CD4-positive, CD25-positive, alpha-beta regulatory T cell (primary cell): ENCODE measurements around the gene GEN1. TPM values are rescaled to one million over a fixed set of nuclear protein-coding genes. Genes with fewer than 3 reads are reported as not detected.

Experiments used
- ATAC-seq, 2 donors: fragments of 150-1000 bp; cut with Tn5 transposase; one replicate each; pipeline ENCODE4 v1.10.0; 2021; ENCODE audit warnings: low read depth in 2 of 2, moderate number of reproducible peaks in 2 of 2, moderate library complexity in 1 of 2
- DNase-seq, 3 donors: peaks; one replicate each; pipeline versions ENCODE4 v3.0.0 to v3.0.0-alpha.2; 2012 to 2022; ENCODE audit warnings: mixed read lengths in 1 of 3
- H3K27ac ChIP-seq: one replicate; pipeline ENCODE4 v1.7.0; 2013; ENCODE audit warnings: mild to moderate bottlenecking, low read length; ENCODE audit not compliant: insufficient read depth, poor library complexity, severe bottlenecking
- H3K27me3 ChIP-seq: one replicate; pipeline ENCODE4 v1.7.0; 2013; ENCODE audit warnings: low read length; ENCODE audit not compliant: control insufficient read depth, insufficient read depth
- H3K36me3 ChIP-seq: one replicate; pipeline ENCODE4 v1.7.0; 2013; ENCODE audit warnings: mild to moderate bottlenecking, low read length, moderate library complexity; ENCODE audit not compliant: control insufficient read depth, insufficient read depth
- H3K4me1 ChIP-seq: 2 replicates; pipeline ENCODE4 v1.7.0; 2013; ENCODE audit warnings: mild to moderate bottlenecking, low read length; ENCODE audit not compliant: insufficient read depth, control insufficient read depth, poor library complexity, severe bottlenecking
- H3K4me3 ChIP-seq: one replicate; pipeline ENCODE4 v1.7.0; 2013; ENCODE audit warnings: low read depth, mild to moderate bottlenecking, low read length, moderate library complexity
- H3K9me3 ChIP-seq, 2 experiments: 1 replicate in 1 of 2; 2 replicates in 1 of 2; pipeline ENCODE4 v1.7.0; 2013; ENCODE audit warnings: low read length in 2 of 2, mild to moderate bottlenecking in 1 of 2, moderate library complexity in 1 of 2; ENCODE audit not compliant: control insufficient read depth in 2 of 2
- H3K27ac Mint-ChIP-seq, 3 donors: one replicate each; pipeline ENCODE4 v1.8.0; 2020 to 2022; ENCODE audit warnings: mild to moderate bottlenecking in 3 of 3, mixed read lengths in 3 of 3, moderate library complexity in 2 of 3
- H3K27me3 Mint-ChIP-seq: one replicate; pipeline ENCODE4 v1.8.0; 2022; ENCODE audit warnings: mild to moderate bottlenecking, mixed read lengths
- H3K36me3 Mint-ChIP-seq: one replicate; pipeline ENCODE4 v1.8.0; 2020; ENCODE audit warnings: mixed read lengths
- H3K4me1 Mint-ChIP-seq, 4 donors: one replicate each; pipeline ENCODE4 v1.8.0; 2020 to 2022; ENCODE audit warnings: mixed read lengths in 4 of 4, mild to moderate bottlenecking in 1 of 4
- H3K4me3 Mint-ChIP-seq, 4 donors: one replicate each; pipeline ENCODE4 v1.8.0; 2020 to 2022; ENCODE audit warnings: mild to moderate bottlenecking in 4 of 4, mixed read lengths in 4 of 4, moderate library complexity in 3 of 4
- H3K9me3 Mint-ChIP-seq, 7 donors: one replicate each; pipeline ENCODE4 v1.8.0; 2020 to 2022; ENCODE audit warnings: mixed read lengths in 7 of 7, mild to moderate bottlenecking in 3 of 7, moderate library complexity in 2 of 7
- polyA plus RNA-seq, 4 donors: library from polyadenylated mRNA; unstranded; fragments of 300-500 nt; fragmentation: Illumina TruSeq; gene quantifications; one replicate each; pipeline ENCODE4 v1.2.3, GENCODE V29; 2021
- total RNA-seq: library from RNA; stranded (reverse); gene quantifications from one replicate; pipeline ENCODE4 v1.2.3, GENCODE V29; 2022

Gene GEN1, protein sequence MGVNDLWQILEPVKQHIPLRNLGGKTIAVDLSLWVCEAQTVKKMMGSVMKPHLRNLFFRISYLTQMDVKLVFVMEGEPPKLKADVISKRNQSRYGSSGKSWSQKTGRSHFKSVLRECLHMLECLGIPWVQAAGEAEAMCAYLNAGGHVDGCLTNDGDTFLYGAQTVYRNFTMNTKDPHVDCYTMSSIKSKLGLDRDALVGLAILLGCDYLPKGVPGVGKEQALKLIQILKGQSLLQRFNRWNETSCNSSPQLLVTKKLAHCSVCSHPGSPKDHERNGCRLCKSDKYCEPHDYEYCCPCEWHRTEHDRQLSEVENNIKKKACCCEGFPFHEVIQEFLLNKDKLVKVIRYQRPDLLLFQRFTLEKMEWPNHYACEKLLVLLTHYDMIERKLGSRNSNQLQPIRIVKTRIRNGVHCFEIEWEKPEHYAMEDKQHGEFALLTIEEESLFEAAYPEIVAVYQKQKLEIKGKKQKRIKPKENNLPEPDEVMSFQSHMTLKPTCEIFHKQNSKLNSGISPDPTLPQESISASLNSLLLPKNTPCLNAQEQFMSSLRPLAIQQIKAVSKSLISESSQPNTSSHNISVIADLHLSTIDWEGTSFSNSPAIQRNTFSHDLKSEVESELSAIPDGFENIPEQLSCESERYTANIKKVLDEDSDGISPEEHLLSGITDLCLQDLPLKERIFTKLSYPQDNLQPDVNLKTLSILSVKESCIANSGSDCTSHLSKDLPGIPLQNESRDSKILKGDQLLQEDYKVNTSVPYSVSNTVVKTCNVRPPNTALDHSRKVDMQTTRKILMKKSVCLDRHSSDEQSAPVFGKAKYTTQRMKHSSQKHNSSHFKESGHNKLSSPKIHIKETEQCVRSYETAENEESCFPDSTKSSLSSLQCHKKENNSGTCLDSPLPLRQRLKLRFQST
- 11.2 TPM for total RNA-seq
- 1 to 10 TPM in 3 of 4 donors, under 1 TPM in 1; 0.94 to 2.3 (median 1.5) TPM for polyA plus RNA-seq

DNA sequence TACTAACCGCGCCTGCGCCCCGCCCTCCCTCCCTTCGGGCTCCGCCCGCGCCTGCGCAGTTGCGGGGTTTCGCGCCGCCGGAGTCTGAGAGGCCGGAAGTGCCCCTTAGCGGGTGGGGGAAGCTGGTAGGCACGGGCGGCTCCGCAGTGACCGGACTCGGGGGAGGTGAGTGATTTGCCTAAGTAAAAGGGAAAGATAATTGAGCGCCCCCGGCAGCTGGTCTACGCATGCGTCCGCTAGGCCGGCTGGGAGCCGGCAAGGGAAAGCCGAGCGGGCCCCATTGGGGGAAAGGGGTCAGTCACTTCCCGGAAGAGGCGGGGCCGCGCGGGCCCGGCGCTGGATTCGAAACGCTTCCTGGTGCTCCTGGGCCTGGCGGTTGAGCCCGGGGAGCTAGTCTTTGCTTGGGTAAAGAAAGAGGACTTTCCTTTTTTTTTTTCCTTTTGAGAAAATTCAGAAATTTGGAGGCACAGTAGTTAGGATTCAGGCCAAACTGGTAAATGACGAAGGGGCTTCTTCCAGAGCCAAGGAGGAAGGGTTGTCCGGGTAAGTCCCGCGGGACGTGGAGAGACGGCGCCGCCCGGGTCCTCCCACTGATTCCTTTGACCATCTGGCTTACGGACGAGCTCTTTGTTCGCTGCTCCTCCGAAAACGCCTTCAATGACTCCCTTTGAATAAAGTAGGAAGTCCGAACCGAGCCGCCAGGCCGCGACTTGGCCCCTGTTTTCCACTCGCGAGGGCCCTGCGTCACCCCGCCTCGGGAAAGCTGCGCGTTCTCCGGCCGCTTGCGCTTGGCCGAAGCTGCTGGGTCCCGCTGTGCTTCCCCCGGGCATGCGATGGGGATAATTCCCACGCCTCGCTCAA is at the start of gene GEN1, which contains the start of gene SMC6:
GEN1 (plus strand) TSS at position 336 of the 861 bp plus-strand sequence. CDS start 5,806 bp downstream, outside the sequence.
SMC6 (minus strand) TSS at position 8 of the 861 bp plus-strand sequence. CDS start 7,864 bp downstream, outside the sequence.
- no peaks in the 10 kb centered on the region for H3K9me3 Mint-ChIP-seq
- DNase-seq (peak; percentile 86 to 94 (median 94)), ATAC-seq (peak; percentile 80 to 81)
- peak within 1 kb of the TSS; percentile 87 to 96 (median 96) for H3K27ac Mint-ChIP-seq
- H3K27me3 Mint-ChIP-seq: no peaks in the 10 kb centered on the region
- no peaks in the 10 kb centered on the region for H3K27me3 ChIP-seq
- H3K4me1 ChIP-seq: peaks cover 27% of the 10 kb centered on the region
- H3K36me3 Mint-ChIP-seq: no peaks in the 10 kb centered on the region
- peaks cover 27 to 56% (median 37%) of the 10 kb centered on the region in 4 donors for H3K4me1 Mint-ChIP-seq
- no peaks in the 10 kb centered on the region for H3K9me3 ChIP-seq
- H3K4me3 ChIP-seq: peak within 1 kb of the TSS; percentile 90
- peak within 1 kb of the TSS; percentile 98 for H3K27ac ChIP-seq
- H3K4me3 Mint-ChIP-seq: peak within 1 kb of the TSS; percentile 88 to 98 (median 96)
- H3K36me3 ChIP-seq: no peaks in the 10 kb centered on the region

DNA sequence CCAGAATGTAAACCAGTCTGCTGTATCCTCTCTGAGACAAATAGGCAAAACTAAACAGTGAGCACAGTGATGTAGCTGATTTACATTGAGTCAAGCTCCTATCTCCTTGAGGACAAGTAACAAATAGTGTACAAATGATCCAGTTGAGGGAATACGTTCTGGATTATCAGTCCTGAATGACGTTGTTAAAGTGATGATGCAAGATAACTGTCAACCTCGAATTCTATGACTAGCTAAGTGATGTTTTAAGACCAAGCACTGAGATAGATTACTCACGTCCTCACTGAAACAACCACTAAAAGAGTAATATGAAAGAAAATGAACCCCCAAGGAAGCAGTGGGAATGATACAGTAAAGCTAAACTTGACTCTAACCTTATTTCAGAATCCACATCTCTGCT is 47.1 kb upstream of the GEN1 start:
- Mint-ChIP-seq H3K27me3 (no peaks in the 10 kb centered on the region), H3K9me3 (no peaks in the 10 kb centered on the region), H3K36me3 (peaks cover 15% of the 10 kb centered on the region), H3K4me3 (no peak overlapping the region), H3K4me1 (no peaks in the 10 kb centered on the region), H3K27ac (no peak overlapping the region)
- peaks cover 79% of the 10 kb centered on the region for H3K36me3 ChIP-seq
- H3K27ac ChIP-seq: no peak overlapping the region
- ATAC-seq (no peak), DNase-seq (no peak)
- no peak overlapping the region for H3K4me3 ChIP-seq
- H3K9me3 ChIP-seq: no peaks in the 10 kb centered on the region
- no peaks in the 10 kb centered on the region for H3K27me3 ChIP-seq
- H3K4me1 ChIP-seq: no peaks in the 10 kb centered on the region

DNA sequence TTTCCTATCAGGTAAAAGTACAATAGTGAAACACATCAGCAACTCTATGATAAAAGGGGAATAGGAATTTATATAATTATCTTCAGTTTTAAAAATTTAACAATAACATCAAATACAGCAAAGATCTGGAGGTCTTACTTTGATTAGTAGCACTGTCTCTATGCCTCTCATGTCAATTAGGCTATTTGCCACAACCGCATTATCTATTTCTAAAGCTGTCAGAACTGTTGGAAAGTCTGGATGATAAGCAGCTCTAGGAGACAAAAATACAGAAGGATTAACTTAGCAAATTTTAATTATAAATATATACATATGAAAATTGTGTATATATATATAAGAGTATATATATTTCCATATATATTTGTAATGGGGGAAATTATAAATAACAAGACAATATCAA is 45.4 kb upstream of the GEN1 start:
- ATAC-seq: no peak
- DNase-seq: no peak
- H3K4me1 ChIP-seq: no peaks in the 10 kb centered on the region
- H3K4me3 ChIP-seq: no peak overlapping the region
- Mint-ChIP-seq H3K9me3 (no peaks in the 10 kb centered on the region), H3K36me3 (peaks cover 25% of the 10 kb centered on the region), H3K4me3 (no peak overlapping the region), H3K4me1 (no peaks in the 10 kb centered on the region), H3K27ac (no peak overlapping the region), H3K27me3 (no peaks in the 10 kb centered on the region)
- no peak overlapping the region for H3K27ac ChIP-seq
- no peaks in the 10 kb centered on the region for H3K27me3 ChIP-seq
- H3K36me3 ChIP-seq: peaks cover 73% of the 10 kb centered on the region
- H3K9me3 ChIP-seq: no peaks in the 10 kb centered on the region

DNA sequence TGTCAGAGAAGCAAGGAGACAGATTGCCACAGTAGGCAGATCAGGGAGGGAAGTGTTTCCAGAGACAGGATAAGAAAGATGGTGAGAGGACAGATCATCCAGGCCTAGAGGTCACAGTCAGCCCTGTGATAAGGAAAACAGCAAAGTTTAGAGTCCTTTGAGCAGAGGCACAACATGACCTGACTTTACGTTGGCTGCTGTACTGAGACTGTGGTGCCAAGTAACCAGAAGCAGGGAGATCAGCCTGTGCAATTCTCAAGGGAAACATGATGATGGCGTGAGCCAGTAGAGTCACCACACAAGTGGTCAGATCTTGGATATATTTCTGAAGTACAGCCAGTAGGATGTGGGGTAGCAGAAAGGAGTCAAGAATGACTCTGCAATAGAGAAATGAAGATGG is 44.0 kb upstream of the GEN1 start:
- Mint-ChIP-seq H3K36me3 (peaks cover 24% of the 10 kb centered on the region), H3K27me3 (no peaks in the 10 kb centered on the region)
- no peak for ATAC-seq

DNA sequence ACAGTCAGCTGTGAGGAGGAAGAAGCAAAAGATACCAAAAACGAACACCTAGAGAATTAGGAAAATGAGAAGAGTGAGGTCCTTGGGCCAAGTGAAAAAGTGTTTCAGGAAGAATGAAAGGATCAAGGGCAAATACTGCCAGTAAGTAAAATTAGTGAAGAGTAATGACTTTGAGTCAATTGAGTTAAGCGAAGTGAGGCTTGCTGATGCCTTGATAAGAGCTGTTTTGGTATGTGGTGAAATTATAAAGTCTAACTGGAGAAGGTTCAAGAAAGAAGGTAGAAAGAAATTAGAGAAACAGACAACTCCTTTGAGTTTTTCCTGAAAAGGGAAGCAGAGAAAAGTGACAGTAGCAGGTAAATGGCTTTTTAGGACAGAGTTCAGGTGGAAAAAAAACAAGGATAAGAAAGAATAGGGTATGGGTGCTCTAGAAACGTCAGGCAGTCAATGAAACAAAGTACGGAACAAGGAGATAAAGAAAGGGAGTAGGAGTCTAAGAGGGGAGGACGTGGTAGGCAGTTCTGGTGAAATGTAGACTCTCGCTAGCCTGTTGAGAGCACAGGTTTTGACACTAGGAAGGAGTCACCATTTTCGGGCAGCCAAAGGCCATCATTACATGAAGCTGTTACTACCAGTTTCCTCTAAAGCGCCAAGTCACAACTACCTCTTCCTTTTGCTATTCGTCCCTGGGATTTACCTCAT is 43.2 kb upstream of the GEN1 start:
- Mint-ChIP-seq H3K9me3 (no peaks in the 10 kb centered on the region), H3K4me3 (no peak overlapping the region), H3K27ac (no peak overlapping the region), H3K27me3 (no peaks in the 10 kb centered on the region), H3K4me1 (peaks cover 0 to 9% (median 0%) of the 10 kb centered on the region in 4 donors), H3K36me3 (peaks cover 24% of the 10 kb centered on the region)
- no peak overlapping the region for H3K4me3 ChIP-seq
- DNase-seq: no peak
- H3K4me1 ChIP-seq: no peaks in the 10 kb centered on the region
- H3K36me3 ChIP-seq: peaks cover 76% of the 10 kb centered on the region
- no peak for ATAC-seq
- H3K9me3 ChIP-seq: no peaks in the 10 kb centered on the region
- no peak overlapping the region for H3K27ac ChIP-seq
- no peaks in the 10 kb centered on the region for H3K27me3 ChIP-seq

More for the DNA sequence above, 44.0 kb upstream of the GEN1 start:
- H3K27me3 ChIP-seq: no peaks in the 10 kb centered on the region
- H3K36me3 ChIP-seq: peaks cover 75% of the 10 kb centered on the region
- peaks cover 0 to 9% (median 0%) of the 10 kb centered on the region in 4 donors for H3K4me1 Mint-ChIP-seq
- H3K4me1 ChIP-seq: no peaks in the 10 kb centered on the region
- H3K27ac Mint-ChIP-seq: no peak overlapping the region
- H3K9me3 ChIP-seq: no peaks in the 10 kb centered on the region
- no peak overlapping the region for H3K27ac ChIP-seq
- no peak for DNase-seq
- no peak overlapping the region for H3K4me3 Mint-ChIP-seq
- no peak overlapping the region for H3K4me3 ChIP-seq
- H3K9me3 Mint-ChIP-seq: no peaks in the 10 kb centered on the region

DNA sequence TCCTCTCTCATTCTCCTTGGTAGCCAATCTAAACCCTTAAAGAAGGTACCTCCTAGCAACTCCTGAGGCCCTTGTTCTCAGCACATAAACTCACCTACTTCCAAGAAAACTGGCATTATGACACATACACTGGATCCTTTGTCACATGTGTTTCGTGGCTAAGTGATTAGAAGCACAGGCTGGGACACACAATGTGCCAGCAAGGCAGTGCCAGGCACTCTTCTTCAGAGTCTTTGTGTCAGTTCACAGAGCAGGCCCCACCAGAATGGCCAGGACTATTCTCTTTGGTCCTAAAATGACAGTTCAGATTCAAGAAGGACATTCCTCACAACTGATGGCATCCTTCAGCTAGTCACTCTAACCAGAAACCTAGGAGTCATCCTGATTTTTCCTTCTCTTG is 40.6 kb upstream of the GEN1 start:
- H3K27ac ChIP-seq: no peak overlapping the region
- DNase-seq (no peak), ATAC-seq (no peak)
- peaks cover 0 to 9% (median 0%) of the 10 kb centered on the region in 4 donors for H3K4me1 Mint-ChIP-seq
- no peaks in the 10 kb centered on the region for H3K27me3 ChIP-seq
- no peaks in the 10 kb centered on the region for H3K9me3 Mint-ChIP-seq
- H3K36me3 ChIP-seq: peaks cover 77% of the 10 kb centered on the region
- no peaks in the 10 kb centered on the region for H3K9me3 ChIP-seq
- H3K27me3 Mint-ChIP-seq: no peaks in the 10 kb centered on the region
- H3K4me3 Mint-ChIP-seq: no peak overlapping the region
- H3K4me3 ChIP-seq: no peak overlapping the region
- H3K4me1 ChIP-seq: no peaks in the 10 kb centered on the region
- H3K36me3 Mint-ChIP-seq: peaks cover 21% of the 10 kb centered on the region
- H3K27ac Mint-ChIP-seq: peak overlapping the region in 2 of 3 donors; percentile 2 to 93
